Measurements from ENCODE around the gene H3-3A.

GRCh38 chr1:226060427-226060826, 2.1 kb upstream of the H3-3A start:
- no peak for TF ChIP-seq CTCF (conservative IDR thresholded peaks at IDR 0.05; ENCODE audit: low read depth in 2 of 2)
- no peak for TF ChIP-seq POLR2AphosphoS5 (IDR thresholded peaks at IDR 0.05; ENCODE audit: low read depth)
- no peak for TF ChIP-seq REST (IDR thresholded peaks at IDR 0.05; ENCODE audit: unreplicated experiment)
- no peak for TF ChIP-seq EZH2 (IDR thresholded peaks at IDR 0.05; ENCODE audit: low read depth, unreplicated experiment)
- TF ChIP-seq, protein P1, sequence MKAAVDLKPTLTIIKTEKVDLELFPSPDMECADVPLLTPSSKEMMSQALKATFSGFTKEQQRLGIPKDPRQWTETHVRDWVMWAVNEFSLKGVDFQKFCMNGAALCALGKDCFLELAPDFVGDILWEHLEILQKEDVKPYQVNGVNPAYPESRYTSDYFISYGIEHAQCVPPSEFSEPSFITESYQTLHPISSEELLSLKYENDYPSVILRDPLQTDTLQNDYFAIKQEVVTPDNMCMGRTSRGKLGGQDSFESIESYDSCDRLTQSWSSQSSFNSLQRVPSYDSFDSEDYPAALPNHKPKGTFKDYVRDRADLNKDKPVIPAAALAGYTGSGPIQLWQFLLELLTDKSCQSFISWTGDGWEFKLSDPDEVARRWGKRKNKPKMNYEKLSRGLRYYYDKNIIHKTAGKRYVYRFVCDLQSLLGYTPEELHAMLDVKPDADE (IDR thresholded peaks at IDR 0.05): no peak
- no peak for TF ChIP-seq JUNB (IDR thresholded peaks at IDR 0.05; ENCODE audit: unreplicated experiment)
- no peak for TF ChIP-seq ZNF114 (CRISPR knock-in tag; IDR thresholded peaks at IDR 0.05)
- no peak for TF ChIP-seq EZH2phosphoT487 (IDR thresholded peaks at IDR 0.05; ENCODE audit: unreplicated experiment)
- no peak for TF ChIP-seq NANOG (IDR thresholded peaks at IDR 0.05; ENCODE audit: borderline replicate concordance)
- TF ChIP-seq CREB1 (CRISPR knock-in tag; IDR thresholded peaks at IDR 0.05; ENCODE audit: low read depth): no peak
- no peak for TF ChIP-seq STAT1 (IDR thresholded peaks at IDR 0.05; ENCODE audit: unreplicated experiment)

All from GM23338 (cell line).